Right atrium auricular region (tissue), 2 donors: ENCODE data around the gene STK39. TPM values are rescaled to one million over a fixed set of nuclear protein-coding genes. Genes with fewer than 3 reads are reported as not detected.

Experiments used
- DNase-seq: peaks from one replicate; pipeline ENCODE4 v3.0.0-alpha.2; 2019; ENCODE audit warnings: low spot score
- H3K27ac ChIP-seq, 2 donors: fragments of 200-600 bp; sonication (generic); 1 replicate in 1 of 2; 2 replicates in 1 of 2; pipeline ENCODE4 v1.5.1; 2016 to 2019
- H3K27me3 ChIP-seq, 2 donors: fragments of 200-600 bp; sonication (generic); one replicate each; pipeline versions ENCODE4 v1.5.1 to v1.6.0; 2017 to 2019
- H3K36me3 ChIP-seq: fragments of 200-600 bp; sonication (generic); one replicate; pipeline ENCODE4 v1.5.1; 2016
- H3K4me1 ChIP-seq, 2 donors: fragments of 200-600 bp; sonication (generic); one replicate each; pipeline versions ENCODE4 v1.5.1 to v1.6.0; 2017 to 2019
- H3K4me3 ChIP-seq, 2 donors: fragments of 200-600 bp; sonication (generic); 1 replicate in 1 of 2; 2 replicates in 1 of 2; pipeline ENCODE4 v1.5.1; 2017 to 2019; ENCODE audit warnings: mild to moderate bottlenecking in 1 of 2, moderate library complexity in 1 of 2
- H3K9me3 ChIP-seq, 2 donors: fragments of 200-600 bp; sonication (generic); one replicate each; pipeline ENCODE4 v1.5.1; 2019
- total RNA-seq, 2 donors: library from RNA; depleted of rRNA; stranded (reverse); fragments of >200 nt; gene quantifications; one replicate each; pipeline ENCODE4 v1.1.0, GENCODE V29; 2016
- TF ChIP-seq, protein P1 (sequence below), 2 donors: fragments of 200-600 bp; sonication (generic); IDR thresholded peaks; one replicate each; pipeline ENCODE4 v1.5.1; 2019; ENCODE audit warnings: antibody characterized with exemption in 2 of 2

The STK39 gene
- total RNA-seq, 2 donors from 2014 or later: 6.0 to 13.6 TPM

DNA sequence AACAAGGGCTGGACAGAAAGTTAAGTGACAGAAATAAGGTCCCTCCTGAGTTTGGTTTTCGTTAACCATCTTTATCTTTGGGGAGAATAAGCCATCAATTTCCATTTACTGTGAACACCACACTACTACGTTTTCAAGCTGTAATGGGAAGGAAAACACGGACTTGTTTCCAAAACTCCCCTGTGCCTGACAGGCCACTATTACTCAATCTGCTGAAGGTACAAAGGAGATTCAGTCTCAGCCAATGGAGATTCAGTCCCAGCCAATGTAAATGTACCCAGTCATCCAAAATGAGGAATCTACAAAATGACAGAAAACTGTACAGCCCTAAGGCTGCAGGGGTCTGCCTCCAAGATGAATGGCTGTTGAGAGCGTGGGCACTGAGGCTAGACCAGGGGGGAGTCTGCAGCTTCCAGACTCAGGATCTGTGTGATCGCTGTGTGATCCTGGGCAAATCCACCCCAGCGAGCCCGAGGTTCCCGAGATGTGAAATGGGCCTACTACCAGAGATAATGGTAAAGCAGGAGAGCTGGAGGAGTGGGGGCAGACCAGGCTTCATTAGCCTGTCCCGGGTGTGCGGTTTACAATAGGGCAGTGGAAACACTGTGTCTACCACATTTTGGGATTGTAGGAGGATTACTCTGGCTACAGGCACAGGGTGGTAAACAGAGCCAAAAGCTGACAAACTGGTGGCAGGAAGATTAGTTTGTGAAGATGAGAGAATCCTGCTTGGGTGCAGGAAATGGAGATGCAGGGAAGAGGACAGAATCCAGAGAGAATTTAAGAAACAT lies 284.8 kb downstream of the STK39 start:
- no peaks in the 10 kb centered on the region for H3K9me3 ChIP-seq
- no peaks in the 10 kb centered on the region for H3K4me1 ChIP-seq
- TF ChIP-seq, protein P1, sequence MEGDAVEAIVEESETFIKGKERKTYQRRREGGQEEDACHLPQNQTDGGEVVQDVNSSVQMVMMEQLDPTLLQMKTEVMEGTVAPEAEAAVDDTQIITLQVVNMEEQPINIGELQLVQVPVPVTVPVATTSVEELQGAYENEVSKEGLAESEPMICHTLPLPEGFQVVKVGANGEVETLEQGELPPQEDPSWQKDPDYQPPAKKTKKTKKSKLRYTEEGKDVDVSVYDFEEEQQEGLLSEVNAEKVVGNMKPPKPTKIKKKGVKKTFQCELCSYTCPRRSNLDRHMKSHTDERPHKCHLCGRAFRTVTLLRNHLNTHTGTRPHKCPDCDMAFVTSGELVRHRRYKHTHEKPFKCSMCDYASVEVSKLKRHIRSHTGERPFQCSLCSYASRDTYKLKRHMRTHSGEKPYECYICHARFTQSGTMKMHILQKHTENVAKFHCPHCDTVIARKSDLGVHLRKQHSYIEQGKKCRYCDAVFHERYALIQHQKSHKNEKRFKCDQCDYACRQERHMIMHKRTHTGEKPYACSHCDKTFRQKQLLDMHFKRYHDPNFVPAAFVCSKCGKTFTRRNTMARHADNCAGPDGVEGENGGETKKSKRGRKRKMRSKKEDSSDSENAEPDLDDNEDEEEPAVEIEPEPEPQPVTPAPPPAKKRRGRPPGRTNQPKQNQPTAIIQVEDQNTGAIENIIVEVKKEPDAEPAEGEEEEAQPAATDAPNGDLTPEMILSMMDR (IDR thresholded peaks at IDR 0.05): no peak
- no peak for DNase-seq
- no peak overlapping the region for H3K4me3 ChIP-seq
- no peaks in the 10 kb centered on the region for H3K36me3 ChIP-seq
- H3K27ac ChIP-seq: no peak overlapping the region
- no peaks in the 10 kb centered on the region for H3K27me3 ChIP-seq

DNA sequence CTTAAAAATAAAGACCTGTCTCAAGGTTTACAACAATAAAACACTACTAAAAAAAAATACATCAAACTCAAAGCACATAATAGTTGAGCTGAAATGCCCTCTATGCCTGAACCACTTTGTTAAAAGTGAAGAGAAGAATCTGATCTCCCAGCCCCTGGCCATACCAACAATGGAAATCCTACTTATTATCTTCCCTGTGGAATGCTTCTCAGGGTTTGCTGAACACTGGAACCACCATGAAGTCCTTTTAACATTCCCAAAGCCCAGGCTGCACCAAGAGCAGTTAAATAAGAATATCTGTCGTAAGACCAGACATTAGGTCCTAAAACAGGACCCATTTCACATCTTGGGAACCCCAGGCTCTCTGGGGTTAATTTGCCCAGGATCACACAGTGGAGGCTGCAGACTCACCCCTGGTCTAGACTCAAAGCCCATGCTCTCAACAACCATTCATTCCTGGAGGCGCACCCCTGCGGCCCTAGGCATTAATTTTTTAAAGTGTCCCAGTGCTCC lies 285.8 kb downstream of the STK39 start:
- no peaks in the 10 kb centered on the region for H3K27me3 ChIP-seq
- TF ChIP-seq, protein P1 (IDR thresholded peaks at IDR 0.05): no peak
- no peaks in the 10 kb centered on the region for H3K36me3 ChIP-seq
- no peak for DNase-seq
- H3K9me3 ChIP-seq: no peaks in the 10 kb centered on the region
- H3K4me3 ChIP-seq: no peak overlapping the region
- no peaks in the 10 kb centered on the region for H3K4me1 ChIP-seq
- H3K27ac ChIP-seq: no peak overlapping the region

- Histone ChIP-seq H3K4me3 (no peak overlapping the region), H3K9me3 (no peaks in the 10 kb centered on the region), H3K27ac (no peak overlapping the region), H3K27me3 (no peaks in the 10 kb centered on the region), H3K36me3 (no peaks in the 10 kb centered on the region), H3K4me1 (no peaks in the 10 kb centered on the region)
- no peak for DNase-seq
- TF ChIP-seq, protein P1 (IDR thresholded peaks at IDR 0.05): no peak
Measured at GRCh38 chr2:167960089-167960747, 287.2 kb downstream of the STK39 start.

DNA sequence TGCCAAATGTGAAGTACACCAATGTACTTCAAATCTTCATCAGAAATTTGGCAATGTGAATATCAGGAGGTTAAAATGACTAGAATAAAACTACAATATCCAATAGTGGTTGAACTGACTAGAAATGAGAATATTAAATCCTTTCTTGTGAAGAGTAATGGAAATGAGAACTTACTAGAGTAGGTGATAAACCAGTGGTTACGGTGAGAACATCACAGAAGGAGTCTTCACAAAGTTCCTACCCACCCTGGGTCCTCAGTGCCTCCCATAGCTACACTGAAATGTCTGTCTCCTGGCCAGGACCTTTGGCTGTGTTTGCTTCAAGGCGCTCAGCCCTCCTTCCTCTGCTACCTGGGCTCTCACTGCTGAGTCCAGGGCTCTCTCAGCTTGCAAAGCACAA lies 289.7 kb downstream of the STK39 start:
- no peaks in the 10 kb centered on the region for H3K36me3 ChIP-seq
- no peaks in the 10 kb centered on the region for H3K9me3 ChIP-seq
- H3K27me3 ChIP-seq: no peaks in the 10 kb centered on the region
- no peaks in the 10 kb centered on the region for H3K4me1 ChIP-seq
- no peak for DNase-seq
- TF ChIP-seq, protein P1 (IDR thresholded peaks at IDR 0.05): no peak
- no peak overlapping the region for H3K27ac ChIP-seq
- no peak overlapping the region for H3K4me3 ChIP-seq

GRCh38 chr2:167955264-167955906 lies 292.0 kb downstream of the STK39 start:
- TF ChIP-seq, protein P1 (IDR thresholded peaks at IDR 0.05): no peak
- DNase-seq: no peak
- no peaks in the 10 kb centered on the region for H3K36me3 ChIP-seq
- no peaks in the 10 kb centered on the region for H3K4me1 ChIP-seq
- no peaks in the 10 kb centered on the region for H3K27me3 ChIP-seq
- no peaks in the 10 kb centered on the region for H3K9me3 ChIP-seq
- H3K4me3 ChIP-seq: no peak overlapping the region
- H3K27ac ChIP-seq: no peak overlapping the region
